DLD1 (cell line): ENCODE results near the gene HTR6.

Source experiments
- in situ Hi-C: cut with HindIII; loops from 2 replicates; pipeline ENCODE4 v1.10.0; 2017; ENCODE audit warnings: low sequenced_read_pairs

Gene HTR6

GRCh38 chr1:19683351-19683750, 18.7 kb downstream of the HTR6 start:
- in situ Hi-C loops, result no loop called here

- in situ Hi-C loops, result no loop called here
Observed at GRCh38 chr1:19684677-19685076, 20.0 kb downstream of the HTR6 start.

- in situ Hi-C loops, result no loop called here
Observed at GRCh38 chr1:19685994-19686393, 21.3 kb downstream of the HTR6 start.

- in situ Hi-C loops, result no loop called here
Observed at GRCh38 chr1:19687414-19687813, 22.7 kb downstream of the HTR6 start.

- in situ Hi-C loops, result no loop called here
Observed at GRCh38 chr1:19688041-19688842, 23.6 kb downstream of the HTR6 start.

- in situ Hi-C loops, result no loop called here
Observed at GRCh38 chr1:19689085-19689757, 24.5 kb downstream of the HTR6 start.

GRCh38 chr1:19689856-19690255, 25.2 kb downstream of the HTR6 start:
- in situ Hi-C loops, result no loop called here

- in situ Hi-C loops, result no loop called here
Observed at GRCh38 chr1:19690342-19690741, 25.7 kb downstream of the HTR6 start.

- in situ Hi-C loops, result no loop called here
Observed at GRCh38 chr1:19694298-19694697, 29.6 kb downstream of the HTR6 start.

- in situ Hi-C loops, result no loop called here
Observed at GRCh38 chr1:19695772-19696171, 31.1 kb downstream of the HTR6 start.

GRCh38 chr1:19696820-19697219, 32.1 kb downstream of the HTR6 start:
- in situ Hi-C loops, result no loop called here

- in situ Hi-C loops, result no loop called here
Observed at GRCh38 chr1:19698181-19698580, 33.5 kb downstream of the HTR6 start.

- in situ Hi-C loops, result no loop called here
Observed at GRCh38 chr1:19700079-19700777, 35.6 kb downstream of the HTR6 start.

- in situ Hi-C loops, result no loop called here
Observed at GRCh38 chr1:19703280-19703679, 38.6 kb downstream of the HTR6 start.

GRCh38 chr1:19704247-19705113, 39.8 kb downstream of the HTR6 start:
- in situ Hi-C loops, result no loop called here

GRCh38 chr1:19705464-19705863, 40.8 kb downstream of the HTR6 start:
- in situ Hi-C loops, result no loop called here

- in situ Hi-C loops, result no loop called here
Observed at GRCh38 chr1:19706136-19706535, 41.5 kb downstream of the HTR6 start.

GRCh38 chr1:19708567-19709110, 44.0 kb downstream of the HTR6 start:
- in situ Hi-C loops, result no loop called here

GRCh38 chr1:19709260-19709793, 44.7 kb downstream of the HTR6 start:
- in situ Hi-C loops, result no loop called here
